Kidney (tissue), 14 donors: ENCODE results near the gene SOSTDC1. TPM values are rescaled to one million over a fixed set of nuclear protein-coding genes. Genes with fewer than 3 reads are reported as not detected.

Experiments
- DNase-seq, 5 donors: peaks; one replicate each; pipeline ENCODE4 v3.0.0-alpha.2; 2013 to 2020
- FAIRE-seq: peaks from 2 replicates; lab custom pipeline; 2012; peaks lifted over from hg19 to GRCh38; lab: Jason Lieb, UNC
- H3K27ac ChIP-seq, 2 donors: one replicate each; pipeline ENCODE4 v1.7.0; 2013; ENCODE audit warnings: low read depth in 2 of 2, low read length in 2 of 2, inconsistent platforms in 1 of 2
- H3K27me3 ChIP-seq: one replicate; pipeline ENCODE4 v1.7.1; 2013; ENCODE audit warnings: low read length, inconsistent platforms; ENCODE audit not compliant: control insufficient read depth, insufficient read depth
- H3K36me3 ChIP-seq, 3 donors: one replicate each; pipeline versions ENCODE4 v1.7.0 to v1.7.1; 2013; ENCODE audit warnings: low read length in 3 of 3, control low read depth in 1 of 3, inconsistent platforms in 1 of 3; ENCODE audit not compliant: insufficient read depth in 3 of 3, control insufficient read depth in 2 of 3
- H3K4me1 ChIP-seq, 3 donors: one replicate each; pipeline versions ENCODE4 v1.7.0 to v1.7.1; 2013; ENCODE audit warnings: low read length in 3 of 3, inconsistent platforms in 1 of 3, low read depth in 1 of 3; ENCODE audit not compliant: control insufficient read depth in 2 of 3, insufficient read depth in 2 of 3
- H3K4me3 ChIP-seq, 3 donors: one replicate each; pipeline versions ENCODE4 v1.7.0 to v1.8.1; 2013; ENCODE audit warnings: low read length in 3 of 3, control low read depth in 1 of 3, inconsistent platforms in 1 of 3
- H3K9ac ChIP-seq, 3 donors: one replicate each; pipeline versions ENCODE4 v1.7.0 to v1.7.1; 2013; ENCODE audit warnings: low read length in 3 of 3, control low read depth in 1 of 3, inconsistent platforms in 1 of 3
- H3K9me3 ChIP-seq, 3 donors: one replicate each; pipeline versions ENCODE4 v1.7.0 to v1.7.1; 2013; ENCODE audit warnings: low read length in 3 of 3, control low read depth in 1 of 3, inconsistent platforms in 1 of 3; ENCODE audit not compliant: control insufficient read depth in 2 of 3, insufficient read depth in 1 of 3
- CTCF ChIP-seq: IDR thresholded peaks from 3 replicates; pipeline ENCODE4 v1.5.1; 2012; ENCODE audit warnings: mild to moderate bottlenecking, moderate library complexity, borderline replicate concordance; ENCODE audit not compliant: insufficient read depth; ENCODE audit errors: extremely low read depth
- intact Hi-C: fragments of 100-400 bp; cut with DNase I; formaldehyde crosslinking; loops from one replicate; pipeline ENCODE4 v1.11.1; 2022
- polyA plus RNA-seq: library from polyadenylated mRNA; stranded (reverse); fragments of 350-450 nt; fragmentation: Illumina TruSeq; extraction: RNeasy Lipid Tissue Mini Kit (QIAGEN cat#74804); gene quantifications from one replicate; pipeline ENCODE4 v1.2.3, GENCODE V29; 2014; ENCODE audit warnings: low read depth, low replicate concordance; ENCODE audit not compliant: insufficient read depth
- total RNA-seq: library from RNA; stranded (reverse); fragmentation: NEBNext Ultra II Directional; extraction: Animal tissue kit (Norgen Biotek cat#: 25700); gene quantifications from one replicate; pipeline ENCODE4 v1.2.1, GENCODE V29; 2021
- donor health status: control.
- donor health status: control.
- donor health status: control.
- donor health status: control.
- donor health status: control.
- donor health status: DM: yes; HTN: yes; CAD: no.
- donor health status: Normal renal cell carcinoma (clear cell type).

SOSTDC1 gene
- total and polyA plus RNA-seq, 2 donors from 2014 or later, result 13.3 to 13.4 TPM

GRCh38 chr7:16431646-16432424 lies 33.7 kb downstream of the SOSTDC1 start:
- Histone ChIP-seq H3K4me3 (no peak overlapping the region), H3K9me3 (no peaks in the 10 kb centered on the region), H3K9ac (no peak overlapping the region), H3K27me3 (no peaks in the 10 kb centered on the region), H3K36me3 (no peaks in the 10 kb centered on the region), H3K27ac (no peak overlapping the region), H3K4me1 (no peaks in the 10 kb centered on the region)
- FAIRE-seq, result peak; percentile 21
- intact Hi-C loops, result no loop called here
- peak; percentile 55 for TF ChIP-seq CTCF
- DNase-seq, result peak in 2 of 5 donors; percentile 40 to 55

- Histone ChIP-seq H3K27me3 (no peaks in the 10 kb centered on the region), H3K4me3 (no peak overlapping the region), H3K9me3 (no peaks in the 10 kb centered on the region), H3K9ac (no peak overlapping the region), H3K36me3 (no peaks in the 10 kb centered on the region), H3K27ac (no peak overlapping the region), H3K4me1 (no peaks in the 10 kb centered on the region)
- intact Hi-C loops, result no loop called here
- TF ChIP-seq CTCF, result no peak
- DNase-seq (no peak), FAIRE-seq (no peak)
Observed at GRCh38 chr7:16430133-16430532, 35.4 kb downstream of the SOSTDC1 start.

- intact Hi-C loops, result no loop called here
- Histone ChIP-seq H3K9ac (no peak overlapping the region), H3K27ac (no peak overlapping the region), H3K4me1 (no peaks in the 10 kb centered on the region), H3K4me3 (no peak overlapping the region), H3K9me3 (no peaks in the 10 kb centered on the region), H3K36me3 (no peaks in the 10 kb centered on the region), H3K27me3 (no peaks in the 10 kb centered on the region)
- FAIRE-seq, result no peak
- no peak for DNase-seq
- TF ChIP-seq CTCF, result no peak
Observed at GRCh38 chr7:16428672-16429071, 36.9 kb downstream of the SOSTDC1 start.

GRCh38 chr7:16428182-16428581 lies 37.4 kb downstream of the SOSTDC1 start:
- DNase-seq (no peak), FAIRE-seq (no peak)
- Histone ChIP-seq H3K4me3 (no peak overlapping the region), H3K4me1 (no peaks in the 10 kb centered on the region), H3K27me3 (no peaks in the 10 kb centered on the region), H3K9ac (no peak overlapping the region), H3K36me3 (no peaks in the 10 kb centered on the region), H3K9me3 (no peaks in the 10 kb centered on the region), H3K27ac (no peak overlapping the region)
- no peak for TF ChIP-seq CTCF
- intact Hi-C loops, result no loop called here
